A549 (cell line): ENCODE results near the gene FAM161A. TPM values are rescaled to one million over a fixed set of nuclear protein-coding genes. Genes with fewer than 3 reads are reported as not detected.
"Not testable (repeated sequence)": the region's sequence is repeated elsewhere in the genome, so short reads cannot be mapped to it uniquely, and the experiment has no call there.

Source experiments
- ATAC-seq, 2 experiments: fragments of 200-7000 bp in 1 of 2; fragments of >200 bp in 1 of 2; cut with Nextera tagmentation in 1 of 2; cut with Tn5 transposase in 1 of 2; 3 replicates each; pipeline versions ENCODE4 v1.8.0 to v1.9.1; 2018 to 2020; ENCODE audit warnings: mild to moderate bottlenecking in 1 of 2, moderate library complexity in 1 of 2
- CTCF ChIA-PET: fragments of 300-600 bp; sonication (Branson Sonifier 250); formaldehyde crosslinking; extraction: SDS; loops from one replicate; lab custom pipeline; 2021; ENCODE audit warnings: antibody characterized with exemption, inconsistent platforms; lab: Yijun Ruan, JAX
- POLR2A ChIA-PET: fragments of 350-600 bp; formaldehyde crosslinking; extraction: SDS; loops from one replicate; lab custom pipeline; 2021; ENCODE audit warnings: antibody characterized with exemption, inconsistent platforms; lab: Yijun Ruan, JAX
- DNase-seq, 2 experiments: peaks; one replicate each; pipeline versions ENCODE4 v3.0.0 to v3.0.0-alpha.2; 2011 to 2016; ENCODE audit warnings: low read depth in 1 of 2, low spot score in 1 of 2
- FAIRE-seq: peaks from 2 replicates; lab custom pipeline; 2011; peaks lifted over from hg19 to GRCh38; lab: Jason Lieb, UNC
- H3K27ac ChIP-seq, 2 experiments: fragments of >200 bp; sonication (Bioruptor Twin); formaldehyde crosslinking; 3 replicates each; pipeline ENCODE4 v1.5.1; 2016 to 2017
- H3K4me1 ChIP-seq: fragments of >200 bp; sonication (Bioruptor Twin); formaldehyde crosslinking; 3 replicates; pipeline ENCODE4 v1.6.1; 2016
- H3K4me2 ChIP-seq: fragments of >200 bp; sonication (Bioruptor Twin); formaldehyde crosslinking; 3 replicates; pipeline ENCODE4 v1.6.1; 2016
- H3K4me3 ChIP-seq: fragments of >200 bp; sonication (Bioruptor Twin); formaldehyde crosslinking; 3 replicates; pipeline ENCODE4 v1.5.1; 2016
- H3K9me3 ChIP-seq: fragments of >200 bp; sonication (Bioruptor Twin); formaldehyde crosslinking; 3 replicates; pipeline ENCODE4 v1.6.1; 2016
- BHLHE40 ChIP-seq: IDR thresholded peaks from 2 replicates; pipeline ENCODE4 v1.6.1; 2012; ENCODE audit warnings: low read depth, low read length, inconsistent platforms
- CEBPB ChIP-seq, 2 experiments: fragments of >200 bp in 1 of 2; sonication (Bioruptor Twin) in 1 of 2; formaldehyde crosslinking in 1 of 2; IDR thresholded peaks; 2 replicates each; pipeline ENCODE4 v1.6.1; 2012 to 2016
- EHMT2 ChIP-seq: fragments of 200-600 bp; sonication (generic); IDR thresholded peaks from 2 replicates; pipeline ENCODE4 v1.6.1; 2016; ENCODE audit warnings: antibody characterized with exemption, low read depth, mild to moderate bottlenecking, moderate library complexity
- FOSL2 ChIP-seq, 2 experiments: fragments of 450-650 bp in 1 of 2; fragments of >200 bp in 1 of 2; sonication (Bioruptor Twin) in 1 of 2; formaldehyde crosslinking; IDR thresholded peaks; 2 replicates each; pipeline versions ENCODE4 v1.5.0 to v1.6.1; 2016 to 2020; ENCODE audit warnings: mild to moderate bottlenecking in 1 of 2, moderate library complexity in 1 of 2
- GATA3 ChIP-seq: IDR thresholded peaks from 2 replicates; pipeline ENCODE4 v1.6.1; 2012; ENCODE audit warnings: borderline replicate concordance
- HDAC2 ChIP-seq: fragments of 200-600 bp; sonication (generic); IDR thresholded peaks from 2 replicates; pipeline ENCODE4 v1.6.1; 2016
- HOXA7 ChIP-seq: fragments of 250-450 bp; sonication (Bioruptor Pico); IDR thresholded peaks from 2 replicates; pipeline ENCODE4 v1.5.0; 2020; ENCODE audit warnings: mild to moderate bottlenecking, moderate library complexity
- HOXB13 ChIP-seq: fragments of 250-450 bp; sonication (Bioruptor Pico); IDR thresholded peaks from 2 replicates; pipeline ENCODE4 v1.5.0; 2020; ENCODE audit warnings: low read depth, mild to moderate bottlenecking, moderate library complexity
- HOXB5 ChIP-seq: fragments of 250-450 bp; sonication (Bioruptor Pico); IDR thresholded peaks from 2 replicates; pipeline ENCODE4 v1.5.0; 2020; ENCODE audit warnings: mild to moderate bottlenecking, moderate library complexity
- KDM1A ChIP-seq: fragments of 200-600 bp; sonication (generic); IDR thresholded peaks from 2 replicates; pipeline ENCODE4 v1.6.1; 2016; ENCODE audit warnings: low read depth, mild to moderate bottlenecking
- KDM5A ChIP-seq: fragments of 200-600 bp; sonication (generic); IDR thresholded peaks from 2 replicates; pipeline ENCODE4 v1.6.1; 2016; ENCODE audit warnings: antibody characterized with exemption, mild to moderate bottlenecking
- NFE2L2 ChIP-seq: fragments of 150-350 bp; conservative IDR thresholded peaks from 2 replicates; pipeline ENCODE4 v1.6.1; 2014; ENCODE audit warnings: low read length
- NR3C1 ChIP-seq: fragments of >200 bp; sonication (Bioruptor Twin); formaldehyde crosslinking; IDR thresholded peaks from 3 replicates; pipeline ENCODE4 v1.6.1; 2017
- RAD21 ChIP-seq, 2 experiments: fragments of >200 bp in 1 of 2; sonication (Bioruptor Twin) in 1 of 2; formaldehyde crosslinking in 1 of 2; IDR thresholded peaks in 1 of 2; conservative IDR thresholded peaks in 1 of 2; 2 replicates in 1 of 2; 3 replicates in 1 of 2; pipeline ENCODE4 v1.6.1; 2012 to 2018; ENCODE audit warnings: inconsistent platforms in 1 of 2
- RFX5 ChIP-seq: fragments of 450-650 bp; IDR thresholded peaks from 2 replicates; pipeline ENCODE4 v1.7.1; 2014; ENCODE audit warnings: antibody characterized with exemption, mild to moderate bottlenecking, moderate library complexity
- SMC3 ChIP-seq: fragments of >200 bp; sonication (Bioruptor Twin); formaldehyde crosslinking; IDR thresholded peaks from 3 replicates; pipeline ENCODE4 v1.6.1; 2018; ENCODE audit warnings: inconsistent platforms
- TFCP2L1 ChIP-seq: fragments of 250-450 bp; sonication (Bioruptor Pico); IDR thresholded peaks from 2 replicates; pipeline ENCODE4 v1.5.0; 2021; ENCODE audit warnings: mild to moderate bottlenecking
- ZC3H11A ChIP-seq: fragments of 450-650 bp; IDR thresholded peaks from 2 replicates; pipeline ENCODE4 v1.6.1; 2014; ENCODE audit warnings: antibody characterized with exemption, mild to moderate bottlenecking
- ZNF302 ChIP-seq: fragments of 250-450 bp; sonication (Bioruptor Pico); IDR thresholded peaks from 2 replicates; pipeline ENCODE4 v1.9.0; 2021; ENCODE audit warnings: inconsistent platforms, mild to moderate bottlenecking, moderate library complexity
- ZSCAN20 ChIP-seq: fragments of 250-450 bp; sonication (Bioruptor Pico); IDR thresholded peaks from 2 replicates; pipeline ENCODE4 v1.8.0; 2022; ENCODE audit warnings: mild to moderate bottlenecking, moderate library complexity
- WGBS: methylation state at CpG from one replicate; pipeline ENCODE4 v1.1.6; 2017; ENCODE audit errors: missing lambda C conversion rate; 5-methylcytosine and 5-hydroxymethylcytosine counted together
- polyA plus RNA-seq, 4 experiments: library from polyadenylated mRNA; depleted of rRNA in 3 of 4; stranded (reverse); fragments of >200 nt; fragmentation: RNase III in 1 of 4; extraction: RNeasy Plus Mini Kit Qiagen cat#74134 plus additional on column Dnase treatment in 1 of 4; gene quantifications; 2 replicates in 3 of 4; 3 replicates in 1 of 4; pipeline ENCODE4 v1.2.3, GENCODE V29; 2011 to 2017
- TF ChIP-seq, protein P1 (sequence below): fragments of 200-600 bp; sonication (generic); IDR thresholded peaks from 2 replicates; pipeline ENCODE4 v1.6.1; 2016; ENCODE audit warnings: antibody characterized with exemption, mild to moderate bottlenecking, moderate library complexity
- TF ChIP-seq, protein P2 (sequence below): fragments of 250-450 bp; sonication (Bioruptor Pico); IDR thresholded peaks from 2 replicates; pipeline ENCODE4 v1.5.0; 2021; ENCODE audit warnings: mild to moderate bottlenecking, moderate library complexity, borderline replicate concordance
- TF ChIP-seq, protein P3 (sequence below): fragments of >200 bp; sonication (Bioruptor Twin); formaldehyde crosslinking; IDR thresholded peaks from 2 replicates; pipeline ENCODE4 v1.6.1; 2016

FAM161A gene
- polyA plus RNA-seq, 2 of the 4 experiments (the other 2 are of a cell fraction) = 5.8 to 11.8 TPM

DNA sequence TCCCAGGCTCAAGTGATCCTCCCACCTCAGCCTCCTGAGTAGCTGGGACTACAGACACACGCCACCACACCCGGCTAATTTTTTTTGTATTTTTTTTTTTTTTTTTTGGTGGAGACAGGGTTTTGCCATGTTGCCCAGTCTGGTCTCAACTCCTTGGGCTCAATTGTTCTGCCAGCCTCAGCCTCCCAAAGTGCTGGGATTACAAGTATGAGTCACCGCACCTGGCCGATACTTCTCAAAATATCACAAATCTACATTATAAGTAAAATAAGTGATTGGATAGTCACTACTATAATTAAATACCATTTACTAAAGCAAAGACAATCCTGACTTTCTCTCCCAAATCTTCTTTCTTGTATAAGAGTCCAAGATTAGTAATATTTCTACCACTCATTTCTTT, 25.5 kb upstream of the FAM161A start:
- Histone ChIP-seq H3K4me2 (peak overlapping the region; percentile 53; the same call in 2 of the 3 replicates), H3K4me1 (peaks cover 41% of the 10 kb centered on the region), H3K27ac (peak overlapping the region in 1 of 2 experiments; percentile 31; a peak in 2 of 6 replicates)
- FAIRE-seq; ATAC-seq; H3K9me3 ChIP-seq; H3K4me3 ChIP-seq; DNase-seq; POLR2A ChIA-PET; TF ChIP-seq FOSL2 (IDR thresholded peaks at IDR 0.05): not testable (repeated sequence)
- CTCF ChIA-PET = interaction anchor here (0.6 kb wide), 1 partner anchor 430 kb away, joined by 3 read pairs; no protein-coding TSS in a partner anchor
- 91% methylated on average over 4 of the region's 4 CpGs for WGBS
- TF ChIP-seq FOSL2 (CRISPR knock-in tag; IDR thresholded peaks at IDR 0.05) = peak; percentile 45; the same call in 1 of the 2 replicates

DNA sequence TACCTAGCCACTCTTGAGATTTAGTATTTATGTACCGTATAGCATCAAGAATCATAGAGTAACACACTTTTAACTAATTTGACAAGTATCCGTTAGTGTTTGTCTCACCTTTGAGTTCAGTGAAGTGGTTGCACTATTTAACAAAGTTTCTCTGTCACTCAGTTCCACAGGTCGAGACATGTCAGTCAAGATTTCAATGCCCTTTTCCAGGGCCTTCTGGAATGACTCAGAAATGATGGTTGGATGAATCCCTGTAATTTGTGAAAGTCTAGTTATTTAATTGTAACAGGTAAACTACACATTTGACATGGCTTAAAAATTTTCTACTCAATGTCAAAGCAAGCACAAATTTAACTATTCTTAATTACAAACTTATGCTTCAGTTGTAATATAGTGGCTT, 24.9 kb upstream of the FAM161A start:
- peak overlapping the region; percentile 53; the same call in 2 of the 3 replicates for H3K4me2 ChIP-seq
- H3K27ac ChIP-seq = peak overlapping the region; percentile 65; a peak in 5 of 6 replicates
- ChIA-PET POLR2A (no interaction called here), CTCF (no interaction called here)
- peaks cover 41% of the 10 kb centered on the region for H3K4me1 ChIP-seq
- DNase-seq = no peak
- FAIRE-seq = peak; percentile 32
- ATAC-seq = no peak
- TF ChIP-seq NR3C1 = no peak
- TF ChIP-seq NFE2L2 = no peak
- no peak for TF ChIP-seq CEBPB (IDR thresholded peaks at IDR 0.05)
- TF ChIP-seq, protein P1, sequence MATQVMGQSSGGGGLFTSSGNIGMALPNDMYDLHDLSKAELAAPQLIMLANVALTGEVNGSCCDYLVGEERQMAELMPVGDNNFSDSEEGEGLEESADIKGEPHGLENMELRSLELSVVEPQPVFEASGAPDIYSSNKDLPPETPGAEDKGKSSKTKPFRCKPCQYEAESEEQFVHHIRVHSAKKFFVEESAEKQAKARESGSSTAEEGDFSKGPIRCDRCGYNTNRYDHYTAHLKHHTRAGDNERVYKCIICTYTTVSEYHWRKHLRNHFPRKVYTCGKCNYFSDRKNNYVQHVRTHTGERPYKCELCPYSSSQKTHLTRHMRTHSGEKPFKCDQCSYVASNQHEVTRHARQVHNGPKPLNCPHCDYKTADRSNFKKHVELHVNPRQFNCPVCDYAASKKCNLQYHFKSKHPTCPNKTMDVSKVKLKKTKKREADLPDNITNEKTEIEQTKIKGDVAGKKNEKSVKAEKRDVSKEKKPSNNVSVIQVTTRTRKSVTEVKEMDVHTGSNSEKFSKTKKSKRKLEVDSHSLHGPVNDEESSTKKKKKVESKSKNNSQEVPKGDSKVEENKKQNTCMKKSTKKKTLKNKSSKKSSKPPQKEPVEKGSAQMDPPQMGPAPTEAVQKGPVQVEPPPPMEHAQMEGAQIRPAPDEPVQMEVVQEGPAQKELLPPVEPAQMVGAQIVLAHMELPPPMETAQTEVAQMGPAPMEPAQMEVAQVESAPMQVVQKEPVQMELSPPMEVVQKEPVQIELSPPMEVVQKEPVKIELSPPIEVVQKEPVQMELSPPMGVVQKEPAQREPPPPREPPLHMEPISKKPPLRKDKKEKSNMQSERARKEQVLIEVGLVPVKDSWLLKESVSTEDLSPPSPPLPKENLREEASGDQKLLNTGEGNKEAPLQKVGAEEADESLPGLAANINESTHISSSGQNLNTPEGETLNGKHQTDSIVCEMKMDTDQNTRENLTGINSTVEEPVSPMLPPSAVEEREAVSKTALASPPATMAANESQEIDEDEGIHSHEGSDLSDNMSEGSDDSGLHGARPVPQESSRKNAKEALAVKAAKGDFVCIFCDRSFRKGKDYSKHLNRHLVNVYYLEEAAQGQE = no peak
- no peak for TF ChIP-seq ZC3H11A
- no peak for TF ChIP-seq HOXB13 (CRISPR knock-in tag)
- no peak for TF ChIP-seq HOXB5 (CRISPR knock-in tag)
- no peak for TF ChIP-seq RFX5
- no peak for TF ChIP-seq ZNF302
- no peak for TF ChIP-seq BHLHE40
- TF ChIP-seq, protein P2, sequence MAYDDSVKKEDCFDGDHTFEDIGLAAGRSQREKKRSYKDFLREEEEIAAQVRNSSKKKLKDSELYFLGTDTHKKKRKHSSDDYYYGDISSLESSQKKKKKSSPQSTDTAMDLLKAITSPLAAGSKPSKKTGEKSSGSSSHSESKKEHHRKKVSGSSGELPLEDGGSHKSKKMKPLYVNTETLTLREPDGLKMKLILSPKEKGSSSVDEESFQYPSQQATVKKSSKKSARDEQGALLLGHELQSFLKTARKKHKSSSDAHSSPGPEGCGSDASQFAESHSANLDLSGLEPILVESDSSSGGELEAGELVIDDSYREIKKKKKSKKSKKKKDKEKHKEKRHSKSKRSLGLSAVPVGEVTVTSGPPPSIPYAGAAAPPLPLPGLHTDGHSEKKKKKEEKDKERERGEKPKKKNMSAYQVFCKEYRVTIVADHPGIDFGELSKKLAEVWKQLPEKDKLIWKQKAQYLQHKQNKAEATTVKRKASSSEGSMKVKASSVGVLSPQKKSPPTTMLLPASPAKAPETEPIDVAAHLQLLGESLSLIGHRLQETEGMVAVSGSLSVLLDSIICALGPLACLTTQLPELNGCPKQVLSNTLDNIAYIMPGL (CRISPR knock-in tag) = no peak
- no peak for TF ChIP-seq TFCP2L1 (CRISPR knock-in tag)
- 78% methylated on average over 3 of the region's 3 CpGs for WGBS
- no peak overlapping the region for H3K4me3 ChIP-seq
- H3K9me3 ChIP-seq = no peaks in the 10 kb centered on the region

DNA sequence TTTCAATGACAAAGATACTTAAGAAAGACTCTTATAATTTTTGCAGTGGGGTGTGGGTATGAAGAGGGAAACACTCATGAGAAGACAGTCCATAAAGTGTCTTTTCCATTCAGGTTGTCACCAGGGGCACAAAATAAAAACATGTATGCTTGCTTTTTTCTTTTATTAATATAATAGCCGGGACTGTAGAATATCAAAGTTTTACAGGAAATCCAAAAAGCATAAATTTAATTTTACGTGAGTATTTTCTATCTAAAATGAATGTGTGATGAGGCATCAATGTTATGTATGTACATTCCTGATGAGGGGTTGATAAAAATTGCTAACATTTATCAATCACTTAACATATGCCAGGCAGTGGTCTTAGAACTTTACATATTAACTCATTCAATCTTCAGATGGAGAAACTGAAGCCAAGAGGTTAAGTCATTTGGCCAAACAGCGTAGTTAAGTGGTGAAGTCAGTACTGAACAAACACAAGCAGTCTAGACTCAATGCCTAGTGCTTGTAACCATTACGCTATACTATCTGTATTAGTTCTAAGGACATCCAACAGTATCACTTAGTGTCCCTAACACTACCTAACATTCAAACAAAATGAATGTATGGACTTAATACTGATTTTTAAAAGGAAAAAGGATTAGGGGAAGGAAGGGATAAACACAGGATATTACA, 23.8 kb upstream of the FAM161A start:
- WGBS = 54% methylated on average over 4 of the region's 4 CpGs
- FAIRE-seq = peak; percentile 51
- CTCF ChIA-PET = no interaction called here
- TF ChIP-seq, protein P3, sequence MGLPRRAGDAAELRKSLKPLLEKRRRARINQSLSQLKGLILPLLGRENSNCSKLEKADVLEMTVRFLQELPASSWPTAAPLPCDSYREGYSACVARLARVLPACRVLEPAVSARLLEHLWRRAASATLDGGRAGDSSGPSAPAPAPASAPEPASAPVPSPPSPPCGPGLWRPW = no peak
- no peak for TF ChIP-seq KDM5A
- TF ChIP-seq HOXA7 (CRISPR knock-in tag) = no peak
- TF ChIP-seq EHMT2 = no peak
- no peak for TF ChIP-seq HDAC2
- no peak for TF ChIP-seq SMC3
- no peak for TF ChIP-seq ZSCAN20 (CRISPR knock-in tag)
- no peak for TF ChIP-seq RAD21 (conservative IDR thresholded peaks at IDR 0.05 in 1 of 2, IDR thresholded peaks at IDR 0.05 in 1 of 2)
- peak; percentile 12; the same call in 1 of the 2 replicates for TF ChIP-seq GATA3
- no peak for TF ChIP-seq KDM1A
- no peak for TF ChIP-seq FOSL2 (IDR thresholded peaks at IDR 0.05)
- peak; percentile 43 for TF ChIP-seq FOSL2 (CRISPR knock-in tag; IDR thresholded peaks at IDR 0.05)
- Histone ChIP-seq H3K4me1 (peaks cover 41% of the 10 kb centered on the region), H3K27ac (peak overlapping the region; percentile 65 to 68), H3K4me3 (no peak overlapping the region; the same call in 2 of the 3 replicates), H3K4me2 (peak overlapping the region; percentile 53), H3K9me3 (no peaks in the 10 kb centered on the region)
- POLR2A ChIA-PET = interaction anchor here (0.5 kb wide), 1 partner anchor 17 kb away, joined by 3 read pairs; no protein-coding TSS in a partner anchor
- DNase-seq = peak in 1 of 2 experiments; percentile 76
- peak; percentile 93 to 94 for ATAC-seq
